Measurements from ENCODE around the gene GDPGP1. TPM values are rescaled to one million over a fixed set of nuclear protein-coding genes. Genes with fewer than 3 reads are reported as not detected.
A peak's percentile ranks its signal among the peaks of the same experiment; 100 is the strongest.

Gene GDPGP1
- total RNA-seq, 1 experiment from 2014 or later: 6.6 TPM

- Histone ChIP-seq H2AFZ (ENCODE audit: low read length) (no peak overlapping the region), H3K4me3 (ENCODE audit: low read length) (no peak overlapping the region), H3K4me1 (ENCODE audit: insufficient read depth, low read length) (peaks cover 41% of the 10 kb centered on the region), H3K27me3 (ENCODE audit: low read length) (no peaks in the 10 kb centered on the region), H3K9ac (ENCODE audit: low read length) (no peak overlapping the region), H3K27ac (ENCODE audit: low read length) (peak overlapping the region; percentile 2; the same call in 1 of the 2 replicates), H3K9me2 (replicated peaks; ENCODE audit: low read length) (no peaks in the 10 kb centered on the region), H3K9me3 (ENCODE audit: low read length) (no peaks in the 10 kb centered on the region), H4K20me1 (ENCODE audit: low read length) (no peaks in the 10 kb centered on the region), H3K79me2 (ENCODE audit: low read length) (peaks cover 89% of the 10 kb centered on the region), H3K4me2 (ENCODE audit: low read length) (no peak overlapping the region), H3K36me3 (ENCODE audit: low read depth, low read length) (peaks cover 50% of the 10 kb centered on the region), H3F3A (ENCODE audit: low read length, unreplicated experiment) (peaks cover 7% of the 10 kb centered on the region)
- ChIA-PET POLR2A (ENCODE audit: unreplicated experiment) (interaction anchor here (0.6 to 0.7 kb wide), 3 partner anchors 31 to 52 kb away, joined by 14 to 29 read pairs (median 26); partner anchors contain the start of gene TTLL13), CTCF (interaction anchor here (0.6 kb wide), 1 partner anchor 30 kb away, joined by 4 read pairs; no protein-coding TSS in a partner anchor)
- intact Hi-C loops (cut with micrococcal nuclease): no loop called here
- peak; percentile 48 for DNase-seq
- no TSS peak for BruUV-seq (replicated peaks)
- no peak for ATAC-seq
- no peak for TF ChIP-seq EZH2 (IDR thresholded peaks at IDR 0.05; ENCODE audit: low read length, unreplicated experiment)
- peak; percentile 49; the same call in 1 of the 2 replicates for TF ChIP-seq CTCF (conservative IDR thresholded peaks at IDR 0.05; ENCODE audit: low read depth, low read length)
- no peak for TF ChIP-seq EZH2phosphoT487 (IDR thresholded peaks at IDR 0.05; ENCODE audit: borderline replicate concordance, low read length)
Observed at GRCh38 chr15:90214553-90215196, 19.3 kb upstream of the GDPGP1 start.

GRCh38 chr15:90217671-90218394, 16.2 kb upstream of the GDPGP1 start:
- peaks cover 58% of the 10 kb centered on the region for H3K36me3 ChIP-seq (ENCODE audit: low read depth, low read length)
- no peaks in the 10 kb centered on the region for H4K20me1 ChIP-seq (ENCODE audit: low read length)
- ATAC-seq (no peak), DNase-seq (no peak)
- ChIA-PET POLR2A (ENCODE audit: unreplicated experiment) (no interaction called here), CTCF (no interaction called here)
- peaks cover 63% of the 10 kb centered on the region for H3K79me2 ChIP-seq (ENCODE audit: low read length)
- no peak overlapping the region for H2AFZ ChIP-seq (ENCODE audit: low read length)
- no peak overlapping the region for H3K4me2 ChIP-seq (ENCODE audit: low read length)
- H3K27me3 ChIP-seq (ENCODE audit: low read length): no peaks in the 10 kb centered on the region
- no peak overlapping the region for H3K4me3 ChIP-seq (ENCODE audit: low read length)
- H3K9me2 ChIP-seq (replicated peaks; ENCODE audit: low read length): no peaks in the 10 kb centered on the region
- no TSS peak for BruUV-seq (replicated peaks)
- intact Hi-C loops (cut with micrococcal nuclease): no loop called here
- peaks cover 3% of the 10 kb centered on the region for H3F3A ChIP-seq (ENCODE audit: low read length, unreplicated experiment)
- TF ChIP-seq EZH2 (IDR thresholded peaks at IDR 0.05; ENCODE audit: low read length, unreplicated experiment): no peak
- no peak for TF ChIP-seq EZH2phosphoT487 (IDR thresholded peaks at IDR 0.05; ENCODE audit: borderline replicate concordance, low read length)
- no peak for TF ChIP-seq CTCF (conservative IDR thresholded peaks at IDR 0.05; ENCODE audit: low read depth, low read length)
- no peak overlapping the region for H3K27ac ChIP-seq (ENCODE audit: low read length)
- H3K4me1 ChIP-seq (ENCODE audit: insufficient read depth, low read length): peaks cover 16% of the 10 kb centered on the region
- no peak overlapping the region for H3K9ac ChIP-seq (ENCODE audit: low read length)
- H3K9me3 ChIP-seq (ENCODE audit: low read length): no peaks in the 10 kb centered on the region
